Stimulated activated CD8-positive, alpha-beta memory T cell treated with anti-CD3 and anti-CD28 coated beads, Interleukin-7, amount 100 ng/mL, for 1 hour (primary cell): ENCODE data around the gene HS3ST6.
"Not testable (repeated sequence)": the region's sequence is repeated elsewhere in the genome, so short reads cannot be mapped to it uniquely, and the experiment has no call there.

Source experiments
- DNase-seq, 2 donors: peaks; one replicate each; pipeline ENCODE4 v3.0.0-alpha.2; 2020; ENCODE audit warnings: low read depth in 2 of 2

HS3ST6 gene

DNA sequence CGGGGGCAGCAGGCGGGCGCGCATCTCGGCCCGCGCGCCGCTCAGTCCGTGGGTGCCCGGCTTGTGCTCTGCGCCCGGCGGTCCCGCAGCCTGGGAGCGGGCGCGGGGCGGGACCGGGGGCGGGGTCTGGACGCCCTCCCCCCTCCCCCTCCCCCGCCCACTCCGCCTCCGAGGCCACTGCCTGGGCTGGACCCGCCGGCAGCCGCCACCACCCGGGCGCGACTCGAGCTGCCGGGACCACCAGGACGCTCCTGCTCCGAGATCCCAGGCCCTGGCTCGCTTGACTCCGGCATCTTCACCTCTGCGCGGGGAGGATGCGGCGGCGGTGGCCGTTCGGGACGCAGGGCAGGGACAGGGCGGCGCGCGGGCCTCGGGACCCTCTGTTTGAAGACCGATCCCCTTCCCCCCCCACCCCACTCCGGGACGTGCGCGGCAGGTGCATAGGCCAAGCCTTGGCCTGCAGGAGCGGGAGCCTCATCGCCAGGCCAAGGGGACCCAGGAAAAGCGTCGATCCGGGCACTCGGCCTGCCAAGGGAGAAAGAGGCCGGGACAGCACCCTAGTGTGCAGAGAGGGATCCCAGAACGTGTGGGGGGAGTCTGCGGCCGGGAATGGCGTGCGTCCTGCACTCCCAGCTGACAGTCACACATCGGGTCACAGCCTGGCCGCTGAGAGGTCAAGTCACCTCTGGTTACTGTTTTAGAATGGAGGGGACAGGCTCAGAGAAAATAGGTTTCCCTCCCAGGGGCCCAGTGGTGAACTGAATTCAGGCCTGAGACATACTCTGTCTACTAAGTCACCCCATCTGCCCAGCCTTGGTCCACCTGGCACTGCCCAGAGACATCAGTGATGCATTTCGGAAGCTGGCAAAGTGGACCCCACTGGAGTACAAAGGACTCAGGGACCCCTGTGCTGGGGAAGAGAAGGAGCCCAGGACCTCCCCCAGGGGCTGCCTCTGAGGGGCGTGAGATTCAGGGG, at the start of gene HS3ST6:
HS3ST6 (minus strand) TSS at position 65 of the 976 bp plus-strand sequence. CDS start 92 bp downstream, outside the sequence.
- DNase-seq: no peak

- DNase-seq: no peak
Observed at GRCh38 chr16:1966460-1966859, 48.2 kb upstream of the HS3ST6 start, which contains the start of gene RNF151. RNF151 (plus strand) TSS chr16:1966856; CDS start chr16:1966882, 26 bp downstream.

DNA sequence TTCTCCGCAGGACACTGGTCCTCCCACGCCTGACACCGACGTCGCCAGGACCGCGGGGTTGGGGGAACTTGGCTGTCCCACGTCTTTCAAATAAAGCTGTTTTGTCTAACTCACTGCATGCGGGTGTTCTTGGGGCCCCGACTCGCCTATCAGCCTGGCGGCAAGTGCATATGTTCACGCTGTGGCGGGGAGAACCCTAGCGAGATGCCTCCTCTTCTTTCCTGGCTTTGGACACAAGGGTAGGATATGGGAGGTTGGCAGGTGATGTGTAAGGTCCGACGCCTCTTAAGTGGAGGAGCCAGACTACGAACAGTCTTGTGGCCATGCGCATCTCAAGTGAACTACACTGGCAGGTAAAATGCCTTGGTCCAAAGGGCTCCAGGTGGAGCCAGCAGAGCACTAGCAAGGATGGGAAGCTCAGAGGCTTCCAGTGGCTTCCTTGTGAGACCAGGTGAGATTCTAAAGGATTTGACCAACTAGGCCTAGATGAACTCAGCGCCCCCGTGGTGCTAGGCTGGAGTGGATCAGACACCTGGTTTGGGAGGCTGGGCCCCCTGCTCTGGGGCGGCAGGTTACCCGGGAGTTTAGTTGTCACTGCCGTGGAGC, 47.3 kb upstream of the HS3ST6 start:
- DNase-seq: no peak

DNA sequence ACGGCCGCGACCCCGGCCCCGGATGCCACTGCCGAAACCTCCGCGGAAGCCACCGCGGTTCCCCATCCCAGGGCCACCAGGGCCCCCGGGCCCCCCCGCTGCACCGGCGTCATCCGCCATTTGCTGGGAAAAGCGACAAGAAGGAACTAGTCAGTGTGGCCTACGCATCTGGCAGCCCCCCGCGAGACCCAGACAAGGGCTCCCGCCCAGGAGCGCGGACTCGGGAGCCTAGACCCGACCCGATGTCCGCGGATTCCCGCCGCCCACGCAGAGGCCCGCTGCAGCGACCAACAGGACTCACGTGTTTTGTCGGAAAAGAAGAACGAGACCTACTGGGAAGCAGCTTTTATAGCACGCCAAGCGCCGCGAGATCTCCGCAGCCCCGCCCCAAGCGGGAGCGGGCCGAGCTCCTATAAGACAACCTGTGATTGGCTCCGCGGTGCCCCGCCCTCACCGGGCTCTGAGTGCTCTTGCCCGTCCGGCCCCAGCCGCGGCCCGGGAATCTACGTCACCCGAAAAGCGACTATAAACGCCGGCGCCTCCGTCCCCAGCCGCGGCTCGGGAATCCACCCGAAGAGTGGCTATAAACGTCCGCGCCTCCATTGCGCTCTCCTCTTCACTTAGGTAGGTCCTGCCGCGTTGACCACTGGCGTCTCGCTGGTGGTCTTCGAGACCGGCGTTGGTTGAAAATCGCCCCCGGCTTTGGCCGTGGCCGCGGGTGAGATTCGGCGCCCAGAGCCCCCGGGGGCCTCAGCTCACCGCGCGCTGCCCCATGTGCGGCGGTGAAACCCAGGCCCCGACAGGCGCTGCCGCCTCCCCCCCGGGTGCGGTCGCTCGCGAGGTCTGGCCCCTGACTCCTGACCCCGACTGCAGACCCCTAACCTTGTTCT, 46.5 kb upstream of the HS3ST6 start, which contains the start of gene RPS2:
RPS2 (minus strand) TSS at position 321 of the 890 bp plus-strand sequence; CDS start at position 120, 201 bp downstream.
- peak; percentile 92 to 94 for DNase-seq

DNA sequence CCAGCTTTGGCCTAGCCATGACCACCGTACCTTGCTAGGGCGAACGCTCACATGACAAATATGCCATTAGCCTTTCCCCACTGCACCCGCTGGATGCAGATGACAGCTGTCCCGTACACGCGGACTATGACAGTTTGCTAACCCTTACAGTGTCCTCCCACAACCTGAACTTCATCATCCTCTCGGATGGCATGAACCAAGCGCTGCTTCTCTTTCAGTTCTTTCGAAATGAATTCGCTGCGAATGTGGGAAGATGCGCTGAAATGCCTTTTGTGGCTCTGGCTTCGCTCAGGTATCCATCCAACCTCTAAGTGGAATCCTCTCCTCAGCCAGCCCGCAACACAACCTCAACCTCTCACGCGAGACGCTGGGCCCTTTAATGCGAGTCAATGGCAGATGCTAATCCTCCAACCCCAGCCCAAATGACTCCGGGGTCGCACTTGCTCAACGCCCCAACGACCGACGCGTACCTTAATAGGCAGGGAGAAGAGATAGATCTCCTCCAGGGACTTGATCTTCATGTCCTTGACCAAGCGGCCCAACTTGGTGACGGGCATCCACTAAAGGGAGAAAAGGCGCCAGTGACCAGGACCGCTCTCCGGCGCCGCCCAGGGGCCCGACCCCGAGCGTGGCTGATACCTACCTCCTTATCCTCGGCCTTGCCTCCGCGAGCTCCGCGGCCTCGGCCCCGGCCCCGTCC, 45.7 kb upstream of the HS3ST6 start:
- DNase-seq: no peak

GRCh38 chr16:1962161-1963153, 44.2 kb upstream of the HS3ST6 start:
- DNase-seq: not testable (repeated sequence)

GRCh38 chr16:1961651-1962067, 43.4 kb upstream of the HS3ST6 start:
- no peak for DNase-seq

DNA sequence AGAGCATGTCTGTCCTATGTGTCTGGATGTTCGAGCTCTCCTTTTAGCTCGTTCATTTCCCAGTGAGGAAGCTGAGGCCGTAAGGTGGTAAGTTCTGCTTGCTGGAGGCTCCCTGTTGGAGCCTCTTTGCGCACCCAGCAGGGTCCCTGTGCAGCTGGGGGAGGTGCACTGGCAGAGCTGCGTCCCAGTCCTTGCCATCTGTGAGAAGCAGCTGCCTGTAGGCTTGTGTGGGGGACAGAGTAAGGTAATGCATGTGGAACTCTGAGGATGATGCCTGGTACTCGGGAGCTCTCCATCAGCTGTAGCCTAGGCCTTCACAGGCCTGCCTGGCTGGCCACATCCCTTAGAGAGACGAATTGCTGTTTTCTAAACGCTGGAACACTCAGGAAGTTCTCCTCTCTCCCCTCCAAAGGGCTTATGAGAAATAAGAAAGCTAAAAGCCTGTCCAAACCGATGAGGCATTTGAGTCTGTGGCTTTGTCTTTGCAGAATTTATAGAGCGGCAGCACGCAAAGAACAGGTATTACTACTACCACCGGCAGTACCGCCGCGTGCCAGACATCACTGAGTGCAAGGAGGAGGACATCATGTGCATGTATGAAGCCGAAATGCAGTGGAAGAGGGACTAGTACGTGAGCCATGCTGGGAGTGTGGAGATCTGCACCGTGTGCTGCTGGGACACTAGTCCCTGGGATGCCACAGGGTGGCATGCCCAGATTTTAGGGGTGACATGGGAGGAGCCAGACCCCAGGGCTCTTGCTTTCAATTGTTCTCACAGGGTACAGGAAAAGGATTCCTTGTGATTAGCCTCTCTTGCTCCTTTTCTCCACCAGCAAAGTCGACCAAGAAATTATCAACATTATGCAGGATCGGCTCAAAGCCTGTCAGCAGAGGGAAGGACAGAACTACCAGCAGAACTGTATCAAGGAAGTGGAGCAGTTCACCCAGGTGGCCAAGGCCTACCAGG, 42.7 kb upstream of the HS3ST6 start:
- no peak for DNase-seq

GRCh38 chr16:1959269-1960039, 41.2 kb upstream of the HS3ST6 start, which contains the start of gene NDUFB10:
NDUFB10 (plus strand) TSS chr16:1959538; CDS start chr16:1959625, 87 bp downstream.
- peak; percentile 77 to 88 for DNase-seq

DNA sequence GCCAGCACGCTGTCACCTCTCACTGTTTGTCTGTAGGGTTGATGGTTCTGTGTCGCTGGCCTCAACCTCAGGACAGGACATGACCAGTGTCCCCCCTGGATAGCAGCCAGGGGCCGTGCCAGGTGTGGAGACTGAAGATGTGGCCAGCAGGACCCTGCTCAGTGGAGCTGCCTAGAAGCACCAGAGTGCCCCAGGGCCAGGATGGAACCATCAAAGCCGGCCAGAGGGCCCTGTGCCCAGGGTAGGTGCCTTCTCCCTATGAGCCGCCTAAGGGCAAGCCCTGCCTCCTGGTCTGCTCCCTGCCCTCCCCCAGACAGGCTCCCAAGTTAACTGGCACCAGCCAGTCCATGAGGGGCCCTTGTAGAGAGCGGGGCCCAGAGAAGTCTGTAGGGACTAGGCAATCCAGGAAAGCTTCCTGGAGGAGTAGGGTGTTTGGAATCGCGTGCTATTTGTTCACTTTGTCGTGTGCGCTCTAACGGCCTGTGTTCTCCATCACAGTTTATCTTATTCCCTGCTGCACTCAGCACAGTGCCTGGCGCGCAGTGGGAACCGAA, 40.6 kb upstream of the HS3ST6 start:
- no peak for DNase-seq

DNA sequence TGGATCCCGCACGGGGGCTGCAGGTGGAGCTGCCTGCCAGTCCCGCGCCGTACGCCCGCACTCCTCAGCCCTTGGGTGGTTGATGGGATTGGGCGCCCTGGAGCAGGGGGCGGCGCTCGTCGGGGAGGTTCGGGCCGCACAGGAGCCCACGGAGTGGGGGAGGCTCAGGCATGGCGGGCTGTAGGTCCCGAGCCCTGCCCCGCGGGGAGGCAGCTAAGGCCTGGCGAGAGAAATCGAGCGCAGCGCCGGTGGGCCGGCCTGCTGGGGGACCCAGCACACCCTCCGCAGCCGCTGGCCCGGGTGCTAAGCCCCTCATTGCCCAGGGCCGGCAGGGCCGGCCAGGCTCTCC, 39.9 kb upstream of the HS3ST6 start:
- not testable (repeated sequence) for DNase-seq

DNA sequence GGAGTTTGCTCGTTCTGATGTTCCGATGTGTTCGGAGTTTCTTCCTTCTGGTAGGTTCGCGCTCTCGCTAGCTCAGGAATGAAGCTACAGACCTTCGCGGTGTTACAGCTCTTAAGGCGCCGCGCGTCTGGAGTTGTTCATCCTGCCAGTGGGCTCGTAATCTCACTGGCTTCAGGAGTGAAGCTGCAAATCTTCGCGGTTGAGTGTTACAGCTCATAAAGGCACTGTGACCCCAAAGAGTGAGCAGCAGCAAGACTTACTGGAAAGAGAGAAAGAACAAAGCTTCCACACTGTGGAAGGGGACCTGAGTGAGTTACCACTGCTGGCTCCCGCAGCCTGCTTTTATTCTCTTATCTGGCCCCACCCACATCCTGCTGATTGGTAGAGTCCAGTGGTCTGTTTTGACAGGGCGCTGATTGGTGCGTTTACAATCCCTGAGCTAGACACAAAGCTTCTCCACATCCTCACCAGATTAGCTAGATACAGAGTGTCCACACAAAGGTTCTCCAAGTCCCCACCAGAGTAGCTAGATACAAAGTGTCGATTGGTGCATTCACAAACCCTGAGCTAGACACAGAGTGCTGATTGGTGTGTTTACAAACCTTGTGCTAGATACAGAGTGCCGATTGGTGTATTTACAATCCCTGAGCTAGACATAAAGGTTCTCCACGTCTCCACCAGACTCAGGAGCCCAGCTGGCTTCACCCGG, 39.4 kb upstream of the HS3ST6 start:
- not testable (repeated sequence) for DNase-seq

DNA sequence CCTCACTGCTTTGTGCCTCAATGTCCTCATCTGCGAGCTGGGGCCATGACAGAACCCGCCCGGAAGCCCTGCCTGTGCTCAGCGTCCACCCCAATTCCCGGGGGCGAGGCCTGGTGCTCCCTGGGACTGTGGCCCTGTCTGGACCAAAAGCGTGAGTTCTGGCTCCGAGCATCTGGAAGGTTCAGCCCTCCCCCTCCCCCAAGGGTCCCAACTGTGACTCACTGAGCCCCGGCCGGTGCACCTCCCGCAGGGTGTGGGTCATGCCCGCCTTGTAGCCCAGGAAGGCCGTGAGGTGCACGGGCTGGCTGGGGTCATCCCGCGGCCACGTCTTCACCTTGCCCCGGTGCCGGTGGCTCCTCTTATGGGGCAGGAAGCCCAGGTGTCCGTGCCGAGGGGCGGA, 35.5 kb upstream of the HS3ST6 start:
- DNase-seq: no peak

GRCh38 chr16:1950559-1950958, 32.3 kb upstream of the HS3ST6 start:
- DNase-seq: no peak

- no peak for DNase-seq
Observed at GRCh38 chr16:1950047-1950446, 31.8 kb upstream of the HS3ST6 start.

- no peak for DNase-seq
Observed at GRCh38 chr16:1949507-1949906, 31.3 kb upstream of the HS3ST6 start.

GRCh38 chr16:1947369-1947670, 29.1 kb upstream of the HS3ST6 start:
- no peak for DNase-seq
